ENCODE measurements around the gene CIAO2B.

CIAO2B gene

GRCh38 chr16:66919569-66920298, 14.5 kb downstream of the CIAO2B start:
- DNase-seq (ENCODE audit: low spot score), result no peak

DNA sequence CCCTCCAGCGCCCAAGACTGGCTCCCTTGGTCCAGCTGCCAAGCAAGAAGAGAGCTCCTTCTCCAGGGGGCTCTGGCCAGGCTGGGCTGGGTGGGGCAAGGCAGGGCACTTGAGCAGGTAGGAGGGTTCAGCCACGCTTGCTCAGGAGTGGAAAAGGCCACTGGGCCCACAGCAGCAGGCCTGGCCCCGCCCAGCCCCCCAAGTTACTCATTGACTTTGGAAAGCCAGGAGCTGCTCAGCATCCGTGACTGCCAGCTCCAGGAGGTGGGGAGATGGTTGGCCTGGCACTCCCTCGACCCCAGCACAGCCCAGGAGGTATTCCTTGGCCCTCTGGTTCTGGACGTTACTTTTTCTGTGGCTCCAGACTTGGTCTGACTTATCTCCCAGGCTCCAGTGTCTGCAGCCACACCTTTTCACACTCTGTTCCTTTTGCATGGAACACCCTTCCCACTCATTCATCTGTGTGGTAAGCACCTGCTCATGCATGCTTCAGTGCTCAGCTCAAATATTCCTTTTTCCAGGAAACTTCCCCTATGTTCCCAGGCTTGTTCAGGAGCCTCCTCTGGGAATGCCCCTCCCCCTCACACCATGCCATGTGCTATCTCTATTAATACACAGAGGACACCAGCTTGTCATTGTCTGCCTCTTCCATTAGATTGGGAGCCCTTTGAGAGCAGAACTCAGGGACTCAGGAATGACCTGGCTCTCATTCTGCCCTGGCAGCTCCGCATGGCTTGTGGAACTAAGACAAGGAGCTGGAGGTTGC, 15.2 kb downstream of the CIAO2B start, which contains the start of gene CDH16:
Gene CDH16, minus strand, starts transcription at position 83 of the 766 bp plus-strand sequence. CDS start 820 bp downstream, outside the sequence.
- no peak for DNase-seq (ENCODE audit: low spot score)

GRCh38 chr16:66918355-66918754, 15.8 kb downstream of the CIAO2B start:
- DNase-seq (ENCODE audit: low spot score), result no peak

- DNase-seq (ENCODE audit: low spot score), result no peak
Measured at GRCh38 chr16:66917741-66918140, 16.5 kb downstream of the CIAO2B start.

- DNase-seq (ENCODE audit: low spot score), result no peak
Measured at GRCh38 chr16:66916518-66916917, 17.7 kb downstream of the CIAO2B start.

DNA sequence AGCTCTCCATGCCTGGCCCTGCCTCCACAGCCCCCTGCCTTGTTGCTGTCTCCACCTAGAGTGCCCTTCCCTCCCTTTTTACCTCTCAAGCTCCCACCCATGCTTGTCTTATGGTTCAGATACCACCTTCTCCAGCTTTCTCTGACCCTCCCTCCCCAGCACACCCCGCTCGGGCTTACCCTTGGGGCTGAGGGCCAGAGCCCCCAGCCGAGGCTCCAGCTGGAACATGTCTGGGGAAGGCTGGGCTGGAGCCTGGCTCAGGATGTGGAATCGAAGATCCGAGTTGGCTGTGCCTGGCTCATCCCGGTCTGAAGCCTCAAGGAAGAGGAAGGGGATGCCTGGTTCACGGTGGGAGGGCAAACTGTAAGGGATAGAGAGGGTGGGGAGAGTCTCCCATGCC, 19.2 kb downstream of the CIAO2B start:
- DNase-seq (ENCODE audit: low spot score), result no peak

GRCh38 chr16:66914541-66914940, 19.7 kb downstream of the CIAO2B start:
- no peak for DNase-seq (ENCODE audit: low spot score)

GRCh38 chr16:66913711-66914110, 20.5 kb downstream of the CIAO2B start:
- no peak for DNase-seq (ENCODE audit: low spot score)

DNA sequence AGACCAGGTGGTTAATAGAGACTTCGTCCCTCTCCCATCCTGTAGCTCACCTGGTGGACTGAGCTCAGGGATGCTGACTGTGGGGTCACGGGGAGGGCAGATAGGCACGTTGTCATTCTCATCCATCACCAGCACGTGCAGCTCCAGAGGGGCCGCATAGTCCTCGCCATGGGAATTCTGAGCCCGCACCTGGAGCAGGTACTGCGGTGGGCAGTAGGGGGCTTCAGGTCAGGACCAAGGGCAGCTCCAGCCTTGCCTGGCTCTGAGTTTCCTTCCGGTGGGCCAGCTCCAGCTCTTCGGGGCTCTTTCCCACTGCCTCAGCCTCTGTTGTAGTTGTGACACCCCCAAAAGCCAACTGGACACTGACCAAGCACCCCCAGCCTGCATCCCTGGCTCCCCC, 21.1 kb downstream of the CIAO2B start:
- DNase-seq (ENCODE audit: low spot score), result no peak

DNA sequence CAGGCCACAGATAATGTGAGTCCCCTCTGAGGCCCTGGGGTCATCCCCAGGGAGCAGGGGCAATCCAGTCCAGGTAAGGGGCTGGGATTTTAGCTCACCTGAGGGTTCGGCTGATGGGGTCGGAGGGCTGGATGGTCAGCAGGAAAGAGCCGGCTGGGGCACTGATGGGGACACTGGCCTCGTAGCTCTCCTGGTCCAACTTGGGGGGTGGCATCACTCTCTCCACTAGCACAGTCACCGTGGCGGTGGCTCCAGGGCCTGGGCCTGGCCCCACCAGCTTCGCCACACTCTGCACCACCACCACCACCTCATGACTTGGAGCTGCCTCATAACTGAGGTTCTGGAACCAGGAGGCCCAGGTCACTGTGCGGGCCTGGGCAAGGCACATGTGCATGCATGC, 22.4 kb downstream of the CIAO2B start:
- no peak for DNase-seq (ENCODE audit: low spot score)

DNA sequence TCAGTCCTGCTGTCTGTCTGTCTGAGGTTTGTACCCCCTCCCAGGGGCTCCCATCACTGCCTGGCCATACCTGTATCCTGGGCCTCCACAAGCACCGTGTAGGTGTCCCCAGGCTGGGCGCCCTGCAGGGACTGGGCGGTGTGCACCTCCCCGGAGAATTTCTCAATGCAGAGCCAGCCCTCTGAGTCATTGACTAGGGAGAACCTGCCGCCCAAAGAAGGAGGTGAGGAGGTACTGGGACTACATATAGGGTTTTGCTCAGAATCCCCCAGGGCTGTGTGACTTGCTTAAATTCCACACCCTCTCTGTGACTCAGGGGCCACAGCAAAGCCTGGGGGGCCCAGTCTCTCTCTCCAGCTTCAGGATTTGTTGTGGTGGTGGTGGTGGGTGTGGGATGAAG, 23.1 kb downstream of the CIAO2B start:
- DNase-seq (ENCODE audit: low spot score), result no peak

GRCh38 chr16:66910175-66910940, 23.8 kb downstream of the CIAO2B start:
- DNase-seq (ENCODE audit: low spot score), result no peak

GRCh38 chr16:66908762-66909559, 25.2 kb downstream of the CIAO2B start:
- no peak for DNase-seq (ENCODE audit: low spot score)

DNA sequence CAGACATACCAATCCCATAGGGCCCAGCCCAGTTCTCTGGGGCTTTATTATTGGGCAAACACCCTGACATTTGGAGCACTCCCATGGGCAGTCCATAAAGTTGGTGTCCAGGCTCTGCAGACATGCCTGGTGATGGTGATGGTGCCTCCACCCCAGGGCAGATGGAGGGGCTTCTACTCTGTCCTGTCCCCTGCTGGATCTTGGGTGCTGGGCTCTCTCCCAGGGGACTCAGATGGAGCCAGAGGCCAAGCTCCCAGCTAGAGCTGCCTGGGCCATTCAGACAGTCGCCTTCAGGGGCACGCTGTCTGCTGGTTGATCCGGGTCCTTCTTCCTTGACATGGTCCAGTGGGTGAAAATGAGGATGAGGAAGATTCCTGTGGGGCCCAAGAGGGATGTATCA, 26.1 kb downstream of the CIAO2B start:
- DNase-seq (ENCODE audit: low spot score), result no peak

GRCh38 chr16:66906916-66907836, 27.0 kb downstream of the CIAO2B start:
- no peak for DNase-seq (ENCODE audit: low spot score)

- DNase-seq (ENCODE audit: low spot score), result no peak
Measured at GRCh38 chr16:66905633-66906539, 28.3 kb downstream of the CIAO2B start.

DNA sequence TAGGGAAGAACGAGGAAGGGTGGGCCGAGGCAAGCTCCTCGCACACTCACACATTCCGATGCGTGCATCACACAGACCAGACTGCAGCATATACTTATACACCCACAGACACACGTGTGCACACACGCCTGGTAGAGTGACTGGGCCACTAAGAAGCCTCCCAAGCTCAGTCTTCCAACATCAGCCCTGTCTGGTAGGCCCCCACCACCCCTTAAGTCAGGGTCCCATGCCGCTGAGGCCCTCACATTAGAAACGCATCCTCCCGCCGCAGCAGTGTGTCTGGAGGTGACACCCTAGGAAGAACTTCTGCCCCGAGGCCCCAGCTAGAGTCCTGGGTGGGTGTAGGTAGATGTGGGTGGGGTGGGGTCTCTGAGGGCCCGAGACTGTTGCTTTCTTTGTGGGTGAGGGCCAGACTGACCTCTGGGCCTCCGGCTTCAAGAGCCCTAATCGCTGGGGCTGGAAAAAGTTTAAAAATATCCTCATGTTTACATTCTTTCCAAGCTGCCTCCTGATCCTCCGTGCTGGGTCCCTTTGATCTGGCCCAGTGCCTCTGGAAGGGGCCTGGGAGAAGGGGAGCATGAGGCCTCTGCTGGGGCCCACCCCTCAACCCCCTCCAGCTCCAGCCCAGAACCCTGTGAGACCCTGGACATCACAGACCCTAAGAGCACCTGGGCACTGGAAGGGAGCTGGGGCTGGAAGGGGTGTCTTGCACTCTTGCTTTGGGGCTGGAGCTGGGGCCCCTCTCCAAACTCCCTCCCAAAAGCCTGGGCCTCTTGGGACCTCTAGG, 29.2 kb downstream of the CIAO2B start:
- DNase-seq (ENCODE audit: low spot score), result no peak

DNA sequence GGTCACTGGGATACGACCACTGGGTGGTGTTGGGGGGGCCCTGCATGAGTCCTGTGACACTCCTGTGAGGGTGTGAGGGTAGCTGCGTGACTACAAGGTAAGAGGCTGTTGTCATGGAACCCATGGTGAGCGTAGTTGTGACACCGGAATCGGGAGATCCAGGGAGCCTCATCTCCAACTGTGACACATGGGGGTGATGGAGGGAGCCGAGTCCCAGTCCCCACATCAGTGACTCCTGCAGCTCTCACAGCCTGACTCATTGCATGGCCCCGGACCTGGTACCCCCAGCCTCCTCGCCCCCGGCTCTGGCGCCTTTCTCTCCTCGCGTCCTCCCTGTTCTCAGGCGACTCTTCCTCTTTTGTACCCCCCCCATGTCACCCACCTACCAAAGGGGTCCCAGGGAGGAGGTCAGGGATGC, 29.8 kb downstream of the CIAO2B start:
- DNase-seq (ENCODE audit: low spot score), result no peak

All from AG08395 (cell line).